OCI-LY1 (cell line): ENCODE data around the gene CIB4.

Experiments used
- H2AFZ ChIP-seq: fragments of 200-600 bp; sonication (generic), shearing (Covaris generic); 2 replicates; pipeline ENCODE4 v1.6.0; 2014; ENCODE audit warnings: antibody characterized with exemption, mild to moderate bottlenecking, low read length
- H3F3A ChIP-seq: fragments of 200-600 bp; sonication (generic), shearing (Covaris generic); 2 replicates; pipeline ENCODE4 v1.6.0; 2014; ENCODE audit warnings: mild to moderate bottlenecking, antibody characterized with exemption, low read length, moderate library complexity; ENCODE audit not compliant: insufficient read depth
- H3K27ac ChIP-seq: fragments of 200-600 bp; sonication (generic); 2 replicates; pipeline ENCODE4 v1.5.1; 2014; ENCODE audit warnings: low read length, mixed run types, mild to moderate bottlenecking, low read depth; ENCODE audit not compliant: poor library complexity, severe bottlenecking
- H3K27me3 ChIP-seq: fragments of 200-600 bp; sonication (generic); 2 replicates; pipeline ENCODE4 v1.6.0; 2014; ENCODE audit warnings: antibody characterized with exemption, mild to moderate bottlenecking, low read length, moderate library complexity; ENCODE audit not compliant: insufficient read depth
- H3K36me3 ChIP-seq: fragments of 200-600 bp; sonication (generic); 2 replicates; pipeline ENCODE4 v1.6.1; 2014; ENCODE audit warnings: mild to moderate bottlenecking, antibody characterized with exemption, low read length, moderate library complexity, mixed read lengths; ENCODE audit not compliant: insufficient read depth
- H3K4me1 ChIP-seq: fragments of 200-600 bp; sonication (generic); 2 replicates; pipeline ENCODE4 v1.5.1; 2014; ENCODE audit warnings: mild to moderate bottlenecking, low read length, moderate library complexity; ENCODE audit not compliant: insufficient read depth, severe bottlenecking
- H3K4me2 ChIP-seq: fragments of 200-600 bp; sonication (generic), shearing (Covaris generic); 2 replicates; pipeline ENCODE4 v1.6.1; 2014; ENCODE audit warnings: low read length
- H3K4me3 ChIP-seq: fragments of 200-600 bp; sonication (generic); 2 replicates; pipeline ENCODE4 v1.5.1; 2014; ENCODE audit warnings: low read length, low read depth, mild to moderate bottlenecking, mixed read lengths; ENCODE audit not compliant: poor library complexity, severe bottlenecking
- H3K79me2 ChIP-seq: fragments of 200-600 bp; shearing (Covaris generic); 2 replicates; pipeline ENCODE4 v1.6.1; 2016; ENCODE audit warnings: mixed run types, low read length, mixed read lengths; ENCODE audit not compliant: insufficient read depth
- H3K9ac ChIP-seq: fragments of 200-600 bp; sonication (generic), shearing (Covaris generic); 2 replicates; pipeline ENCODE4 v1.6.1; 2014; ENCODE audit warnings: mild to moderate bottlenecking, low read length, mixed read lengths
- H3K9me2 ChIP-seq: fragments of 200-600 bp; sonication (generic), shearing (Covaris generic); 2 replicates; pipeline ENCODE4 v1.6.1; 2014; ENCODE audit warnings: low read depth, mild to moderate bottlenecking, low read length, mixed read lengths
- H3K9me3 ChIP-seq: fragments of 200-600 bp; shearing (Covaris generic); 2 replicates; pipeline ENCODE4 v1.6.1; 2014; ENCODE audit warnings: low read length, mixed read lengths
- H4K20me1 ChIP-seq: fragments of 200-600 bp; sonication (generic), shearing (Covaris generic); 2 replicates; pipeline ENCODE4 v1.6.0; 2016; ENCODE audit warnings: mild to moderate bottlenecking, low read length; ENCODE audit not compliant: insufficient read depth
- CTCF ChIP-seq: fragments of 200-600 bp; sonication (generic), shearing (Covaris generic); IDR thresholded peaks from 2 replicates; pipeline ENCODE4 v1.5.1; 2017; ENCODE audit warnings: mild to moderate bottlenecking, antibody characterized with exemption, low read length, moderate library complexity, mixed read lengths
- EZH2 ChIP-seq: fragments of 200-600 bp; sonication (generic), shearing (Covaris generic); IDR thresholded peaks from 2 replicates; pipeline ENCODE4 v1.8.0; 2017; ENCODE audit warnings: borderline replicate concordance, mixed run types, mild to moderate bottlenecking, antibody characterized with exemption, low read length, moderate library complexity, mixed read lengths

CIB4 gene

DNA sequence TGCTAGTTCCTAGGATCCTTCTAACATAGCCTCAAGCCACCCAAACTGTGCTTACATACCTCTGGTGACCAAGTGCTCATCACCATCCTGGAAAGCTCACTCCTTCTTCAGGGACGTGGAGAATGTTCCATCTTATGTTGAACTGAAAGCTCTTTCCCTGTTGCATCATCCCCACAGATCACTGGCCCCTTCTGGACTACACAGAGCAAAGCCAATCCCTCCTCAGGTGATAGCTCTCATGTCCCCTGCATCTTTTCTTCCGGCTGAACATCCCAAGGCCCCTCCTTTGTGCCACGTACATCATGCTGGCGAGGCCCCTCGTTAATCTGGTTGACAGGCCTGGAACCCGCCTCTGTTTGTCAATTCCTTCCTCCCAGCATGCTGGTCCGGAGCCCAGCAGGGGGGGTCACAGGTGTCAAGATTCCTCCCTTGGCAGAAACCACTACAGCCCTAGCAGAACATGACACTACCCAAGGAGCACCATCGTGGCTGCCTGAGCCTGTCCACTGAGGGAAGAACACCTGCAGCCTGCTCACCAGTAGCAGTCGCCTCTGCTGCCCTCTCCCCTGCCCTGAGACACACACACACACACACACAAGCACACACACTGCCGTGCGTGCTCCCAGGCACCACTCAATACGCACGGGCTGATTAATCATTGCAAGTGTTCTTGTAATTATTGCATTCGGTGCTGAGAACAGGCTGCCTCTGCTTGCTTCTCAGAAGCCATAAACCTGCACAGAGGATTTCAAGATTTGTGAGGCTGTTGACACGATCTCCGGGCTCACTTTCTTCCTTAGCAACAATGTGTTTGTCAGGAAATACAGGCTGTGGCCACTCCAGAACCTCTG lies 45.0 kb upstream of the CIB4 start:
- H3F3A ChIP-seq: no peaks in the 10 kb centered on the region
- H3K9me3 ChIP-seq: no peaks in the 10 kb centered on the region
- no peaks in the 10 kb centered on the region for H3K4me1 ChIP-seq
- H3K36me3 ChIP-seq: no peaks in the 10 kb centered on the region
- H3K79me2 ChIP-seq: no peaks in the 10 kb centered on the region
- no peak overlapping the region for H3K4me3 ChIP-seq
- H3K27me3 ChIP-seq: no peaks in the 10 kb centered on the region
- H3K9me2 ChIP-seq: no peaks in the 10 kb centered on the region
- no peaks in the 10 kb centered on the region for H4K20me1 ChIP-seq
- H3K27ac ChIP-seq: no peak overlapping the region
- H2AFZ ChIP-seq: no peak overlapping the region
- H3K9ac ChIP-seq: no peak overlapping the region
- TF ChIP-seq EZH2: no peak
- TF ChIP-seq CTCF: no peak
- H3K4me2 ChIP-seq: no peak overlapping the region

DNA sequence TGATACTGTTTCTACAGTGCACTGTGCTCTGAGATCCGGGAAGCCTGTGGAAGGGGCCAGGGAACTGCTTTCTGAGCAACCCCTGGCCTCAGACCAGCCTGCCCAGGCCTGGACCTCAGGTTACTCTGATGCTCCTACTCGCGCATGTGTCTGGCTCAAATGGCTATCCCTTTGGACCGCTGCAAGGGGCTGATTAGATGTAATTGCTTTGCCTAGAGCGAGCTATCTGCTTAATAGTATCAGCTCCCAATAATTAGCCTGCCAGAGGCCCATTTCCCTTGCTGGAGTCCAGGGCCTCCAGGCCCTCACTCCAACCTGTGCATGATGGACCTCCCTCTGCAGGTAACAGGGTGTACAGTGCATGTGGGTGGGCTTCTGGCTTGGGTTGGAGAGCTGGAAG lies 44.2 kb upstream of the CIB4 start:
- Histone ChIP-seq H3K27me3 (no peaks in the 10 kb centered on the region), H3K79me2 (no peaks in the 10 kb centered on the region), H3K4me2 (no peak overlapping the region), H2AFZ (no peak overlapping the region), H3K9me2 (no peaks in the 10 kb centered on the region), H3K4me3 (no peak overlapping the region), H3K36me3 (no peaks in the 10 kb centered on the region), H3K4me1 (no peaks in the 10 kb centered on the region), H3K9me3 (no peaks in the 10 kb centered on the region), H4K20me1 (no peaks in the 10 kb centered on the region), H3F3A (no peaks in the 10 kb centered on the region), H3K9ac (no peak overlapping the region), H3K27ac (no peak overlapping the region)
- no peak for TF ChIP-seq EZH2
- no peak for TF ChIP-seq CTCF

- Histone ChIP-seq H3K79me2 (no peaks in the 10 kb centered on the region), H3K36me3 (no peaks in the 10 kb centered on the region), H3K27me3 (no peaks in the 10 kb centered on the region), H3K9me3 (no peaks in the 10 kb centered on the region), H3K27ac (no peak overlapping the region), H3K4me2 (no peak overlapping the region), H4K20me1 (no peaks in the 10 kb centered on the region), H3F3A (no peaks in the 10 kb centered on the region), H2AFZ (no peak overlapping the region), H3K9ac (no peak overlapping the region), H3K4me1 (no peaks in the 10 kb centered on the region), H3K4me3 (no peak overlapping the region), H3K9me2 (no peaks in the 10 kb centered on the region)
- TF ChIP-seq CTCF (no peak), EZH2 (no peak)
Measured at GRCh38 chr2:26683583-26683982, 42.4 kb upstream of the CIB4 start.
